C4-2B (cell line): ENCODE data around the gene FANCE.

ENCODE experiments used
- ZFX ChIP-seq: fragments of 450-650 bp; IDR thresholded peaks from 2 replicates; pipeline ENCODE4 v1.6.1; 2017
- TF ChIP-seq, protein P1 (sequence below): fragments of 450-650 bp; conservative IDR thresholded peaks from 2 replicates; pipeline ENCODE4 v1.5.1; 2017; ENCODE audit warnings: mild to moderate bottlenecking

- TF ChIP-seq, protein P1, sequence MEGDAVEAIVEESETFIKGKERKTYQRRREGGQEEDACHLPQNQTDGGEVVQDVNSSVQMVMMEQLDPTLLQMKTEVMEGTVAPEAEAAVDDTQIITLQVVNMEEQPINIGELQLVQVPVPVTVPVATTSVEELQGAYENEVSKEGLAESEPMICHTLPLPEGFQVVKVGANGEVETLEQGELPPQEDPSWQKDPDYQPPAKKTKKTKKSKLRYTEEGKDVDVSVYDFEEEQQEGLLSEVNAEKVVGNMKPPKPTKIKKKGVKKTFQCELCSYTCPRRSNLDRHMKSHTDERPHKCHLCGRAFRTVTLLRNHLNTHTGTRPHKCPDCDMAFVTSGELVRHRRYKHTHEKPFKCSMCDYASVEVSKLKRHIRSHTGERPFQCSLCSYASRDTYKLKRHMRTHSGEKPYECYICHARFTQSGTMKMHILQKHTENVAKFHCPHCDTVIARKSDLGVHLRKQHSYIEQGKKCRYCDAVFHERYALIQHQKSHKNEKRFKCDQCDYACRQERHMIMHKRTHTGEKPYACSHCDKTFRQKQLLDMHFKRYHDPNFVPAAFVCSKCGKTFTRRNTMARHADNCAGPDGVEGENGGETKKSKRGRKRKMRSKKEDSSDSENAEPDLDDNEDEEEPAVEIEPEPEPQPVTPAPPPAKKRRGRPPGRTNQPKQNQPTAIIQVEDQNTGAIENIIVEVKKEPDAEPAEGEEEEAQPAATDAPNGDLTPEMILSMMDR, result no peak
- TF ChIP-seq ZFX, result no peak
Observed at GRCh38 chr6:35419417-35419816, 32.7 kb upstream of the FANCE start.
